GM18499 (cell line): Measurements from ENCODE around the gene SCNN1A.

Experiments used
- ATAC-seq: cut with Tn5 transposase; IDR thresholded peaks from one replicate; pipeline ENCODE4 v1.9.1; 2021; ENCODE audit warnings: moderate number of reproducible peaks; ENCODE audit not compliant: insufficient read depth, unreplicated experiment

SCNN1A gene

DNA sequence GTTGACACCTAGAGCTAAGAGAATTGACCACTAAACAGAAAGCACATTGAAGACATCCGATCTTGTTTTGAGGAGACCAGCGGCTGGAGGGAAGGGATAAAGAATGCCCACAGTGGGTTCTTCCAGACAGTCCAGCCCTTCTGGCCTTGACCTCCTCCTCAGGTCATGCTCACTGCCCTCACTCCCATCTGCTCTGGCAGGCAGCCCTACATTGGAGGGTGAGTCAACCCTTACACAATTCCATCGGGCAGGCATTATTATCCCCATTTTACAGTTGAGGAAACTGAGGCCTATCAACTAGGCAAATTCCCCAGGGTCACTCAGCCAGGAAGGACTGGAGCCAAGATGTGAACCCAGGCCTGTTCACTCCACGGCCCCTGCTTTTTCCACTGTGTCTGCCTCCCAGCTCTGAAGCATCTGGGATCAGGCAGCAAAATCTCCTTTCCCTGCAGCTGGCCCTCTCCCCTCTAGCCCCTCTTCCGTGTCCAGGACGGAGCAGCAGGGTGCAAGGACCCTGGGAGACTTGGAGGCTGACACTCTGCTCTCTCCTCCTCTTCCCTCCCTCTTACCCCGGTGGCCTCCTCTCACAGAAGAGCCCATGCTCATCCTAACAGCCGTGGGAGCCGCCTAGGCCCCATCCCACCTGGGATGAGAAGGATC lies 5.3 kb downstream of the SCNN1A start:
- no peak for ATAC-seq

- ATAC-seq = no peak
These were observed 6.3 kb downstream of the SCNN1A start for GRCh38 chr12:6368906-6369525.

DNA sequence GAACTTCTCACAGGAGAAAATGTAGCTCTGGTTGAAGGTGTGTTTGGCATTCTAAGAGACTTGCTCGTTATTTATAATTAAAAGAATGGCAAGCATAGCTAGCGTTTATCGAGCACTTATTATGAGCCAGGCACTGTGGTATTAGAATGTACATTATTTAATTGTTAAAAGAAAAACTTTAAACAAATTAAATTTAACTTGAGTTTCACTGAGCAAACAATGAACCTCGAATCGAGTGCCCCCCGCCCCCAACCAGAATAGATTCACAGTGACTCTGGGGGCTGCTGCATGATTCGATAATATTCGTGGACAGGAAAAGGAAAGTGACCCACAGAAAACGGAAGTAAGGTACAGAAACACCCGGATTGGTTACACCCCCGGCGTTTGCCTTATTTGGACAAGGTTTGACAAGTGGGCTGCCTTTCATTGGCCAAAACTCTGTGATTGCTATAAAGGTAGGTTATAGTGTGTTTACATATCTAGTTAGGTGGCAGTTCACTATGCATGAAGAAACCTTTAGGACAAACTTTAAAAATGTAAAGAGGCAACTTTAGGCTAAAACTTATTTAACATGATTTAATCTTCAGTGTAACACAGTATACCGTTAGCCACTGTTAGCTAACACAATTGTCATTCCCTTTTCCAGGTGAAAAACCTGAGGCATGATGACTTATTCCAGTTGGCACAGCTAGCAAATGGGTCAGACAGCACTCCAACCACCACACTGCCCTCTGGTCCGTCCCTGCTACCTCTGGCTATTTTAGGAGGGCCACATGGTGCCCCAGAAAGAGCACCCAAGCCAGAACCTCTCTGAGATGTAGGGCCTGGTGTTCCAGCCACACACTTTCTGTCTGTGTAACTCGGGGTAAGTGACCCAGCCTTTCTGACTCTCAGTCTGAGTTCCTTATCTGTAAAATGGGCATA lies 7.1 kb downstream of the SCNN1A start:
- ATAC-seq = no peak

GRCh38 chr12:6367065-6367968 lies 8.0 kb downstream of the SCNN1A start:
- no peak for ATAC-seq

DNA sequence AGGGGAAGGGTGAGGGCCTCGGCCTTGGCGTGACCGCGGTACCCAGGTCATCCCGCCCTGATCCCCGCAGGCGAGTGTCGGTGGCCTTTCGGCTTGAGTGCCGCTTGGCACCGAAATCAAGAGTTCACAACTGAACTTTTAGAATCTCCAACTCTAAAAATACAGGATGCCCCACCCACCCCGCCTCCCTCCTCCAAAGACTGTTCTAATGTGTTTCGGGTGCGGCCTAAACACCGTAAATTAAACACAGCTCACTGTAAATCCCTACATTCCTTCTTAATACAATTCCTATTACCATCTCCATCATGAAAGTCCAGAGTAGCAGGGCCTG lies 11.4 kb downstream of the SCNN1A start:
- no peak for ATAC-seq

DNA sequence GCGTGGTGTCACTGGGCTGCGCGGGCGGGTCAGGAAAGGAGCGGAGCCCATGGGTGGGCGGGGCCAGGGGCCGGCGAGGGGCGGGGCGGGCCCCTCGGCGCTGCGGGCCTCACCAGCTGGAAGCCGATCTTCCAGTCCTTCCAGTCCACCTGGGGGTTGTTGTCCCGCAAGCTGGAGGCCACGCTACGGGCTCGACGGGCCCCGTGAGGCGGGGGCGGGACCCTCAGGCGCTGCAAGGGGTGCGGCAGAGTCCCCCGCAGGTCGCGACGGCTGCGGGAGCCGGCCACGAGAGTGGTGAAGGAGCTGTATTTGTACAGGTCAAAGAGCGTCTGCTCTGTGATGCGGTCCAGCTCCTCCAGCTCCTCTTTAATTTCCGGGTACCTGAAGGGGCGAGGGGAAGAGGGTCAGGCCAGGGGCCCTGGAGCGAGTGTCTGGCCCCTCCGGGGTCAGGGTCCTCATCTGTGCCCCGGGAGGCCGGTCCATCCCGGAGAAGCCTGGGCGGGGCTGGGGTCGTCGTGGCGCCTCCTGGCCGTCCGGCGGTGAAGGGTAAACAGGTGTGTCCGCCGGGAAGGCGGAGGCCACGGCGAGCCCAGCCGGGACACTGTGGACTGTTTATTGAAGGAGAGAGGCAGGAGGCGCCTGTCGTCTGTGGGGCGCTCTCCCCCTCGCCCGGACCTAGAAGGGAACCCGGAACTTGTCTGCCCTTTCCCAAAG lies 11.9 kb downstream of the SCNN1A start:
- ATAC-seq = no peak

- no peak for ATAC-seq
These were observed 12.4 kb downstream of the SCNN1A start for GRCh38 chr12:6363010-6363329.

- no peak for ATAC-seq
These were observed 13.0 kb downstream of the SCNN1A start for GRCh38 chr12:6362403-6362802.

DNA sequence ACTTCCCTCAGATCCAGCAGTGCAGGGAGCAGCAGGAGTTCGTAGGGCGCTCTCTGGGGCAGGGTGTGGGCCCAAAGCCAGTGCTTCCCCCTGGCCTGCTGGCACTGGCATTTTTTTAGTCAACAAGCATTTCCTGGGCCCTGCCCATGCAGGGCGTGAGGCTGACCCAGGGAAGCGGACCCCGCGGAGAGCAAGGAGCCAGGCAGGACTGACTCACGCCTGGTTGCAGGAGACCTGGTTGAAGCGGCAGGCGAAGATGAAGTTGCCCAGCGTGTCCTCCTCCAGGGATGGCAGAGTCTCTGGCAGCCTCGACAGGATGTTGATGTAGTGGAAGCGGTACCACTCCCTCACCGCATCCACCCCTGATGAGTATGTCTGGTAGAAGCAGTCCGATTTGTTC lies 13.5 kb downstream of the SCNN1A start:
- ATAC-seq = no peak

DNA sequence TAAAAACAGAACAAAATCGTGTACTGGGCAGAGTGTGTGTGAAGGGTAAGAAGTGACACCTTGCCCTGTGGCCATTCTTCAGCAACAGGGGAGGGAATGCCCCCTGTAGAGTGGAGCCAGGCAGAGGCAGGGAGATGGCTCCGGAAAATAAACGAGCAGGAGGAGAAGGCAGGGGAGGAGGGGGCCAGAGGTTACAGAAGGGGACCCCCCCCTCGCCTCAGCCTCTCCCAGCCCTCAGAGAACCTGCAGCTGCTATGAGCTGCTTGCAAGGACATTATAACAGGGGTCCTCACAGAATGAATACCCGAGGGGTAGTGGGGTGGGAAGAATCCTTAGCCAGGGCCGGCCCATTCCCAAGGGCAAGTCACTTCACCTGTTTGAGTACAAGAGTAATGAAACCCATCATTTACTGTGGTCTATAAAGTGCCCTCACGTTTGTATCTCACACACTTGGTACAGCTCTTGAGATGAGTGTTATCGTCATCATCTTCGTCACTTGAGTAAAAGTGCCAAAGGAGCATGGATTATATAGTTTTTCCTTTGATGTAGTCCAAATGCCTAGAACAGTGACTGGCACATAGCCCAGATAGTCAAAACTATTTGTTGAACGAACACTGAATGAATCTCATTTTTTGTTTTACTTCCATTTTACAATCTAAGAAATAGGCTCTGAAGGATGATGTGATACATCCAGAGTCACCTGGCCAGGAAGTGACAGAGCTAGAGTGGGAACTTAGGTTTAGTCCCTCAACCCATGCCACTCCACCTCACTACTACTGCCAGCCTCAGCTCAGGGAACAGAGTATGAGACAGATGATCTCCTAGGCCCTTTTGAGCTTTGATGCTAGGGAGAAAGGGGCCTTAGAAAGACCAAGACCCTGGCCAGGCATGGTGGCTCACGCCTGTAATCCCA lies 14.5 kb downstream of the SCNN1A start:
- no peak for ATAC-seq

DNA sequence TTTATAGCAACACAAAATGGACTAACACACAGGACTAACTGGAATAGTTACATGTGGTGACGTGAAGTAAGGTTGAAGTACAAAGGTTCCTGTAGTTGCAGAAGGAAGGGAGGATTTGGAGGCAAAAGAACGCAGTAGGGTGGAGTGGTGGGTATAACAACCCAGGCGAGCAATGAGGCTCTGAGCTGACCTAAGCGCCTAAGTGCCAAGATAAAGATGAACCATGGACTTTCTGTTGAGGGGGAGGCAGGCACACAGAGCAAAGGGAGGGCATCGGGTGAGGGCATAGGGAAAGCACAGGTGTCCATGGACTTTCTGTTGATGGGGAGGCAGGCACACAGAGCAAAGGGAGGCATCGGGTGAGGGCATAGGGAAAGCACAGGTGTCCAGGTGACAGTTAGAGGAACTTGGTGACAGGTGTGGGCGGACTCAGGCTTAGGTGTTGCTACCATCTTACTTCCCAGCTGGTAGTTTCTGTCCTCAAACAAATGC lies 15.2 kb downstream of the SCNN1A start:
- ATAC-seq = no peak

- ATAC-seq = no peak
These were observed 16.5 kb downstream of the SCNN1A start for GRCh38 chr12:6358881-6359280.

DNA sequence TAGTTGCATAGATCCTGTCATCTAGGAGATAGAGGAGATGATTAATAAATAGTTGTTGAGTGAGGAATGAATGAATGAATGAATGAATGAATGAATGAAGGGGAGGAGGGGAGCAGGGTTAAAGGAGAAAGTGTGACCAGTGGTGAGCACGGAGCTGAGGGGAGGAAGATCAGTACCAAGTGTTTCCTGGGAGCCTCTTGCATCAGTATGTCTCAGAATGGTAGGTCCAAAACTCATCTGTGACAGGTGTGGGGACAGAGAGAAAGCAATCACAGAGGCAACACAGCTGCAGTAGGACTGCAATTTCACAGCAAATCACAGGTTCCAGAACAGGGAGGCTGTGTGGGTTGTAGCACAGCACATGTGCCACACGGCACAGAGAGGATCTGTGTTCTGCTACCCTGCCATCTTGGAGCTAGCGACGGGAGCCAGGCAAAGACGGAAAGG lies 19.0 kb downstream of the SCNN1A start:
- ATAC-seq = no peak

DNA sequence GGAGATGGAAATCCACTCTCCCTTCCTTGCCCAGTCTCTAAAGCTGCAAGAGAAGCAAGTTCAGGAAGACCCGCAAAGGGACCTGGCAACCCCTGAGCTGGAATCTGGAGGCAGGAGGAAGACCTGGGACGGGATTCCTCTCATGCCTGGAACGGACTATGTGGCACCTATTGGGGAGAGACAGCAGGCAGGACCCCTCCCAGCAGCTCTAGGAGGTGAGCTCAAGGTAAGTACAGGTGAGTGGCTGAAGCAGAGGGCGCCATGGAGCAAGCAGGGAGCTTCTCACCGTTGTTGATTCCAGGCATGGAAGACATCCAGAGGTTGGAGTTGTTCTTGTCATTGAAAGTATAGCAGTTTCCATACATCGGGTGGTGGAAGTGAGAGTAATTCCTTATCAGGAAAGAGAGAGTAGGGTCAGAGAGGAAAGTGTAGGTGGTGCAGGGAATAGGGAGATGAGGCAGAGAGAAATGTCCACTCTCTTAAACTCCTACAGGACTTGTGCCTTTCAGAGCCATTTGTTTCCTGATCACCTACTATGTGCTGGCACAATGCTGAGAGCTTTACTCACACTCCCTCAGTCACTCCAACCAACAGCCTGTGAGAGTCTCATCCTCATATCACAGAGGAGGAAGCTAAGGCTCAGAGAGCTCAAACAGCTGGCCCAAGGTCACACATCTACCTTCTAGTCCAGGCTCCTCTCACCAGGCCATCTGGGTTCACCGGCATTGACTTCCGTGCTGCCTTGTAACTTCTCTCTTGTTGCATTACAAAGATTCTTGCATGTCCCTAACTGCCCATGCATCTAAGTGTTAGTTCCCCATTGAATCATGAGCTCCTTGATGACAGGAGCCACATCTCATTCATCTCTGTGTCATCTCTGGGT lies 19.6 kb downstream of the SCNN1A start:
- ATAC-seq = no peak

GRCh38 chr12:6354495-6355393 lies 20.6 kb downstream of the SCNN1A start:
- no peak for ATAC-seq
